ENCODE data around the gene CCNC. TPM values are rescaled to one million over a fixed set of nuclear protein-coding genes. Genes with fewer than 3 reads are reported as not detected.

The CCNC gene
- total and polyA plus RNA-seq, 2 of the 13 experiments (the other 11 are each of a cell fraction or from before 2014, with no cell fraction given): 69.6 to 141 TPM

GRCh38 chr6:99514089-99514488 lies 54.4 kb downstream of the CCNC start:
- no peak for ATAC-seq
- peaks cover 31% of the 10 kb centered on the region for H3K79me2 ChIP-seq (ENCODE audit: insufficient read depth, low read length)
- ChIA-PET POLR2A (interaction anchor here (1.0 kb wide), 2 partner anchors 42 to 54 kb away, joined by 3 to 7 read pairs; partner anchors contain the start of gene CCNC), CTCF (ENCODE audit: low intra/inter-chr PET ratio, low total read pairs) (no interaction called here)
- H3K4me2 ChIP-seq (ENCODE audit: low read depth, low read length): peak overlapping the region; percentile 90
- H3K27ac ChIP-seq (ENCODE audit: extremely low read length, insufficient read depth, low read length): no peak overlapping the region
- DNase-seq (ENCODE audit: low spot score): no peak
- H3K4me3 ChIP-seq (replicated peaks in 1 of 3; ENCODE audit: insufficient read depth in 1 of 3, low read depth in 2 of 3, low read length in 3 of 3): peak overlapping the region; percentile 87 to 94 (median 92)
- intact Hi-C loops (cut with micrococcal nuclease; ENCODE audit: unreplicated experiment): no loop called here
- H3K9me3 ChIP-seq (ENCODE audit: low read length): no peaks in the 10 kb centered on the region
- no peak for FAIRE-seq
- in situ Hi-C loops (cut with HindIII; ENCODE audit: extremely low pct_ligation_motif_present, low pct_unique_long_range_greater_than_20kb): no loop called here
- no peaks in the 10 kb centered on the region for H3K27me3 ChIP-seq (ENCODE audit: control insufficient read depth in 1 of 2, insufficient read depth in 2 of 2, low read length in 2 of 2)
- BruUV-seq (replicated peaks): no TSS peak
- peaks cover 25% of the 10 kb centered on the region for H3K4me1 ChIP-seq (ENCODE audit: insufficient read depth, low read length)
- no peak overlapping the region for H2AFZ ChIP-seq (ENCODE audit: low read length)
- H3K9ac ChIP-seq (ENCODE audit: insufficient read depth, low read depth, low read length): peak overlapping the region; percentile 86
- peaks cover 1 to 4% of the 10 kb centered on the region in 2 experiments; a peak in 1 of 5 replicates for H3K36me3 ChIP-seq (replicated peaks in 1 of 2; ENCODE audit: control insufficient read depth in 1 of 2, insufficient read depth in 2 of 2, low read length in 2 of 2)
- no peak for TF ChIP-seq ZNF660 (CRISPR knock-in tag; IDR thresholded peaks at IDR 0.05; ENCODE audit: borderline replicate concordance, low read depth)
- no peak for TF ChIP-seq SATB2 (CRISPR knock-in tag; IDR thresholded peaks at IDR 0.05)
- no peak for TF ChIP-seq CSRNP1 (CRISPR knock-in tag; IDR thresholded peaks at IDR 0.05)
- TF ChIP-seq, protein P1, sequence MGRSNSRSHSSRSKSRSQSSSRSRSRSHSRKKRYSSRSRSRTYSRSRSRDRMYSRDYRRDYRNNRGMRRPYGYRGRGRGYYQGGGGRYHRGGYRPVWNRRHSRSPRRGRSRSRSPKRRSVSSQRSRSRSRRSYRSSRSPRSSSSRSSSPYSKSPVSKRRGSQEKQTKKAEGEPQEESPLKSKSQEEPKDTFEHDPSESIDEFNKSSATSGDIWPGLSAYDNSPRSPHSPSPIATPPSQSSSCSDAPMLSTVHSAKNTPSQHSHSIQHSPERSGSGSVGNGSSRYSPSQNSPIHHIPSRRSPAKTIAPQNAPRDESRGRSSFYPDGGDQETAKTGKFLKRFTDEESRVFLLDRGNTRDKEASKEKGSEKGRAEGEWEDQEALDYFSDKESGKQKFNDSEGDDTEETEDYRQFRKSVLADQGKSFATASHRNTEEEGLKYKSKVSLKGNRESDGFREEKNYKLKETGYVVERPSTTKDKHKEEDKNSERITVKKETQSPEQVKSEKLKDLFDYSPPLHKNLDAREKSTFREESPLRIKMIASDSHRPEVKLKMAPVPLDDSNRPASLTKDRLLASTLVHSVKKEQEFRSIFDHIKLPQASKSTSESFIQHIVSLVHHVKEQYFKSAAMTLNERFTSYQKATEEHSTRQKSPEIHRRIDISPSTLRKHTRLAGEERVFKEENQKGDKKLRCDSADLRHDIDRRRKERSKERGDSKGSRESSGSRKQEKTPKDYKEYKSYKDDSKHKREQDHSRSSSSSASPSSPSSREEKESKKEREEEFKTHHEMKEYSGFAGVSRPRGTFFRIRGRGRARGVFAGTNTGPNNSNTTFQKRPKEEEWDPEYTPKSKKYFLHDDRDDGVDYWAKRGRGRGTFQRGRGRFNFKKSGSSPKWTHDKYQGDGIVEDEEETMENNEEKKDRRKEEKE (IDR thresholded peaks at IDR 0.05): no peak
- TF ChIP-seq, protein P2, sequence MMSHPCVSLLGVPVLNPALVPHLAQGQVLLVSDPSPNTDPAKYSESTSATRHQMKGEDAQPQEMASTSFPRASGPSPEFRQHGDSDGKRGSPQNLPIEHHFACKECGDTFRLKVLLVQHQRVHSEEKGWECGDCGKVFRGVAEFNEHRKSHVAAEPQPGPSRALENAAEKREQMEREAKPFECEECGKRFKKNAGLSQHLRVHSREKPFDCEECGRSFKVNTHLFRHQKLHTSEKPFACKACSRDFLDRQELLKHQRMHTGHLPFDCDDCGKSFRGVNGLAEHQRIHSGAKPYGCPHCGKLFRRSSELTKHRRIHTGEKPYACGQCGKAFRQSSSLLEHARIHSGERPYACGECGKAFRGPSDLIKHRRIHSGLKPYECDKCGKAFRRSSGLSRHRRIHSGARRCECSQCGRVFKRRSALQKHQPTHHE (CRISPR knock-in tag; IDR thresholded peaks at IDR 0.05; ENCODE audit: borderline replicate concordance): no peak
- TF ChIP-seq STAG1 (CRISPR knock-in tag; IDR thresholded peaks at IDR 0.05): no peak
- TF ChIP-seq, protein P3, sequence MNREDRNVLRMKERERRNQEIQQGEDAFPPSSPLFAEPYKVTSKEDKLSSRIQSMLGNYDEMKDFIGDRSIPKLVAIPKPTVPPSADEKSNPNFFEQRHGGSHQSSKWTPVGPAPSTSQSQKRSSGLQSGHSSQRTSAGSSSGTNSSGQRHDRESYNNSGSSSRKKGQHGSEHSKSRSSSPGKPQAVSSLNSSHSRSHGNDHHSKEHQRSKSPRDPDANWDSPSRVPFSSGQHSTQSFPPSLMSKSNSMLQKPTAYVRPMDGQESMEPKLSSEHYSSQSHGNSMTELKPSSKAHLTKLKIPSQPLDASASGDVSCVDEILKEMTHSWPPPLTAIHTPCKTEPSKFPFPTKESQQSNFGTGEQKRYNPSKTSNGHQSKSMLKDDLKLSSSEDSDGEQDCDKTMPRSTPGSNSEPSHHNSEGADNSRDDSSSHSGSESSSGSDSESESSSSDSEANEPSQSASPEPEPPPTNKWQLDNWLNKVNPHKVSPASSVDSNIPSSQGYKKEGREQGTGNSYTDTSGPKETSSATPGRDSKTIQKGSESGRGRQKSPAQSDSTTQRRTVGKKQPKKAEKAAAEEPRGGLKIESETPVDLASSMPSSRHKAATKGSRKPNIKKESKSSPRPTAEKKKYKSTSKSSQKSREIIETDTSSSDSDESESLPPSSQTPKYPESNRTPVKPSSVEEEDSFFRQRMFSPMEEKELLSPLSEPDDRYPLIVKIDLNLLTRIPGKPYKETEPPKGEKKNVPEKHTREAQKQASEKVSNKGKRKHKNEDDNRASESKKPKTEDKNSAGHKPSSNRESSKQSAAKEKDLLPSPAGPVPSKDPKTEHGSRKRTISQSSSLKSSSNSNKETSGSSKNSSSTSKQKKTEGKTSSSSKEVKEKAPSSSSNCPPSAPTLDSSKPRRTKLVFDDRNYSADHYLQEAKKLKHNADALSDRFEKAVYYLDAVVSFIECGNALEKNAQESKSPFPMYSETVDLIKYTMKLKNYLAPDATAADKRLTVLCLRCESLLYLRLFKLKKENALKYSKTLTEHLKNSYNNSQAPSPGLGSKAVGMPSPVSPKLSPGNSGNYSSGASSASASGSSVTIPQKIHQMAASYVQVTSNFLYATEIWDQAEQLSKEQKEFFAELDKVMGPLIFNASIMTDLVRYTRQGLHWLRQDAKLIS (CRISPR knock-in tag; IDR thresholded peaks at IDR 0.05): no peak
- no peak for TF ChIP-seq ZSCAN29 (CRISPR knock-in tag; conservative IDR thresholded peaks at IDR 0.05)
- TF ChIP-seq ZNF44 (CRISPR knock-in tag; IDR thresholded peaks at IDR 0.05): no peak
- TF ChIP-seq REXO4 (CRISPR knock-in tag; IDR thresholded peaks at IDR 0.05; ENCODE audit: borderline replicate concordance): no peak
- no peak for TF ChIP-seq ZNF205 (CRISPR knock-in tag; IDR thresholded peaks at IDR 0.05)
- no peak for TF ChIP-seq ZNF232 (CRISPR knock-in tag; IDR thresholded peaks at IDR 0.05; ENCODE audit: borderline replicate concordance)
- WGBS (ENCODE audit: low lambda C conversion rate): 19% methylated on average over 8 of the region's 8 CpGs
- no peaks in the 10 kb centered on the region for H4K20me1 ChIP-seq (ENCODE audit: insufficient read depth, low read length)
